Measurements from ENCODE around the gene ADAP1. TPM values are rescaled to one million over a fixed set of nuclear protein-coding genes. Genes with fewer than 3 reads are reported as not detected.

The ADAP1 gene
- total and polyA plus RNA-seq, 2 experiments from 2014 or later, result 0.24 to 1.1 TPM

DNA sequence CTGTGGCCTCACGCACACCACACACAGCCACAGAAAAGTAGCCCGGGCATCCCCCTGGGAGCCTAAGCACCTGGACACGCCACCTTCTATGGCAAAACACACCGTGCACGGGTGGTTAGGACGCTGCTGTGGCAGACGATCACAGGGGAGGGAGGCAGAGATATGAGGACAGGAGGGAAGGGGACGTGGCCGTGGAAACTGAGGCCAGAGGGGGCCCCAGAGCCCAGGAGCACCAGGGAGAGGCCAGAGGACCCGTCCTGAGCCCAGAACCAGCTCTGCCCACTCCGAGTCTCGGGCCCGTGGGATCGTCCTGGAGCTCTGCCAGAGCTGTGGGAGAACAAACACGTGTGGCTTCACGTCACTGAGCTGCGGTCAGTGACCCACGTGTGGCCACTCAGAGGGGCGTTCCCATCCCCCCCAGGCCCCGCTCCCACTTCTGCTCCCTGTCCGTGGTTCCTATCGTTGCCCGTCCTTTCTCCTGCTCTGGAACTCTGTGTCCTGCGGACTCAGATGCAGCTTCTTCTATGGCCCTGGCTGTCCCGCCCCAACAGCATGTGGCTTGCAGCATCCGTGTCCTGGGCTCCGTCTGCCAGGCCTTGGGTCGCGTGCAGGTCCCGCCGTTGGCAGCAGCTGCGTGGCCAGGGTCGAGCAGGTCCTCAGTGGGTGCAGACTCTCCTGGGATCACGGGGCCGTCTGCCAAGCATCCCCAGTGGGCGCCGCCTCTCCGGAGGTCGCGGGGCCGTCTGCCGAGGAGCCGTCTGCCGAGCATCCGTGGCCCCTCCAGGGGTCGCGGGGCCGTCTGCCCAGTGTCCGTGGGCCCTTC, 47.1 kb downstream of the ADAP1 start:
- Histone ChIP-seq H3K4me1 (ENCODE audit: insufficient read depth) (peaks cover 6% of the 10 kb centered on the region; the same call in 1 of the 2 replicates), H2AFZ (no peak overlapping the region), H3K27me3 (replicated peaks; ENCODE audit: insufficient read depth) (peaks cover 19% of the 10 kb centered on the region), H3K79me2 (ENCODE audit: insufficient read depth) (no peaks in the 10 kb centered on the region), H3K4me3 (no peak overlapping the region), H3K4me2 (ENCODE audit: unreplicated experiment) (no peak overlapping the region), H3K9ac (no peak overlapping the region), H3K9me3 (ENCODE audit: low read depth) (no peaks in the 10 kb centered on the region), H3K9me2 (ENCODE audit: insufficient read depth) (no peaks in the 10 kb centered on the region), H4K20me1 (ENCODE audit: insufficient read depth) (no peaks in the 10 kb centered on the region), H3K36me3 (ENCODE audit: low read depth) (no peaks in the 10 kb centered on the region), H3K27ac (no peak overlapping the region), H3F3A (ENCODE audit: insufficient read depth) (no peaks in the 10 kb centered on the region)
- TF ChIP-seq EZH2phosphoT487 (IDR thresholded peaks at IDR 0.05; ENCODE audit: insufficient read depth, low read depth), result no peak
- no peak for TF ChIP-seq EZH2 (IDR thresholded peaks at IDR 0.05; ENCODE audit: insufficient read depth, poor library complexity, severe bottlenecking)
- in situ Hi-C loops (cut with MboI), result no loop called here
- peak; percentile 26 for DNase-seq
- WGBS, 2 experiments (ENCODE audit: low coverage in 1 of 2, low lambda C conversion rate in 2 of 2, missing lambda C conversion rate in 2 of 2), result 42 to 49% methylated on average over 42 to 43 of the region's 49 CpGs

DNA sequence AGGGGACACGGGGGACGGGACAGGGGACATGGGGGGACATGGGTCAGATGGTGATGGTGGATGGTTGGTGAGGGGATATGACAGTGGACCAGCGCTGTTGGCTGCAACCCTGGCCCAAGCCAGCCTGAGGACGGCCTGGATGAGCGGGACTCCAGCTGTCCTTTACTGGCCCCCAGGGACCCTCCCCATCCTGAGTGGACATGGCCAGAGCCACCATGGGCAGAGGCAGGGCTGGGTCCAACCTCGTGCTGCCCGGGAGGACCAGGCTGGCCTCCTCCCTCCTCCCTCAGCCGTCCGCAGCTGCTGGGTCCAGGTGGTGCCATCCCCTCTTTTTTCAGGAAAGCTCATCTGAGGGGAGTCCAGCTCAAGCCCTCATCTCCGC, 47.7 kb downstream of the ADAP1 start:
- Histone ChIP-seq H3K4me2 (ENCODE audit: unreplicated experiment) (no peak overlapping the region), H3K9ac (no peak overlapping the region), H3K4me1 (ENCODE audit: insufficient read depth) (peaks cover 6% of the 10 kb centered on the region; the same call in 1 of the 2 replicates), H4K20me1 (ENCODE audit: insufficient read depth) (no peaks in the 10 kb centered on the region), H3K79me2 (ENCODE audit: insufficient read depth) (no peaks in the 10 kb centered on the region), H2AFZ (no peak overlapping the region), H3K9me3 (ENCODE audit: low read depth) (no peaks in the 10 kb centered on the region), H3K36me3 (ENCODE audit: low read depth) (no peaks in the 10 kb centered on the region), H3K4me3 (no peak overlapping the region), H3K27ac (no peak overlapping the region), H3K27me3 (replicated peaks; ENCODE audit: insufficient read depth) (peaks cover 20% of the 10 kb centered on the region), H3F3A (ENCODE audit: insufficient read depth) (no peaks in the 10 kb centered on the region), H3K9me2 (ENCODE audit: insufficient read depth) (no peaks in the 10 kb centered on the region)
- 48 to 74% methylated on average over 4 to 10 of the region's 10 CpGs for WGBS, 2 experiments (ENCODE audit: low coverage in 1 of 2, low lambda C conversion rate in 2 of 2, missing lambda C conversion rate in 2 of 2)
- peak; percentile 26 for DNase-seq
- TF ChIP-seq EZH2phosphoT487 (IDR thresholded peaks at IDR 0.05; ENCODE audit: insufficient read depth, low read depth) (no peak), EZH2 (IDR thresholded peaks at IDR 0.05; ENCODE audit: insufficient read depth, poor library complexity, severe bottlenecking) (no peak)
- in situ Hi-C loops (cut with MboI), result no loop called here

DNA sequence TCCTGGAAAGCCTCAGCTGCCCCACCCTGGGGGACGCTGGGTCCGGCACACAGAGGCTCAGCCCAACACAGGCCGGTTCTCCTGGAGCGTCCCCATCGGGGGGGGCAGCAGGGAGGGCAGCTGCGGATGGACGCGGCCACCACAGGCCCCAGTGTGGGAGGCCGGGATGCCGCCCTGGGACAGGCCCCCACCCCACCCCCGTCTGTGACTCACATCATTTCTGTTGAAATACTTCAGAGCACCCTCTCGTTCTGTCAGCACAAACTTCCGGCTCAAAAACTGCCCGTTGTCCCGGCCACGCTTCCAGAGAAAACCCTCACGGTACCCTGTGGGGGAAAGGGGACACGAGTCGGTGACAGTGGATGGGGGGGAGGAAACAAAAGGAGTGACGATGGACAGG, 49.6 kb downstream of the ADAP1 start:
- 6% methylated on average over 9 to 20 of the region's 20 CpGs for WGBS, 2 experiments (ENCODE audit: low coverage in 1 of 2, low lambda C conversion rate in 2 of 2, missing lambda C conversion rate in 2 of 2)
- DNase-seq, result peak; percentile 64

DNA sequence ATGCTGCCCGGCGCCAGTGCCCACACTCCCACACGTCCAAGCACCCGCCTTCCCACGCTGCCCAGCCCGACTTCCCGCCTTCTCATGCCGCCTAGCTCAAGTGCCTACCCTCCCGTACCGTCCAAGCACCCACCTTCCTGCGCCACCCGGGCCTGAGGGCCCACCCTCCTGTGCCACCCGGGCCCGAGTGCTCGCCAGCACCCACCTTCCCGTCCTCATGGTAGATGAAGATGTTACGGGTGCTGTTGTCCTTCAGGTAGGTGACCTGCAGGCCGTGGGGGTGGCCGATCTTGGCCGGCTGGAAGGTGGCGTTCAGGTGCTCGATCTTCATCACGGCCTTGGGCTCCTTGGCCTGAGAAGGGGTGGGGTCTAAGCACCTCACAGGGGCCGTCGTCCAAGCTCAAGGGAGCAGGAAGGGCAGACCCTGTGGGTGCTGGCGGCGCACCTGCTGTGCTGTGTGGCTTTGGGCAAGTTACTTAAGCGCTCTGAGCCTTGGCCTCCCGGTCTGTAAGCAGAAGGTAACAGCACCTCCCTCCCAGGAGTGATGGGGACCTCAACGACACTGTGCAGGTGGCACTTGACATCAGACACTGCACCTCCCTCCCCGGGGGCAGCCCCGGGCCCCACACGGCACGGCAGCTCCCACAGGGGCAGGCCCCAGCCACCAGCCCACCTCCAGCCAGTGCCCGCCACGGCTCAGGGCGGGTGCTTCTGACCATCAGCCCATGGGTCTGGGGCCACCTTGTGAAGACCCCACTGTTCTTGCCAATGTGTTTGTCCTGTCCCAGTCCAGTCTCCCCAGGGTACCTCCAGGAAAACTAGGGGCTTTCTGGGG, 50.3 kb downstream of the ADAP1 start:
- Histone ChIP-seq H3K9ac (no peak overlapping the region), H3K4me2 (ENCODE audit: unreplicated experiment) (no peak overlapping the region), H3K9me3 (ENCODE audit: low read depth) (no peaks in the 10 kb centered on the region), H3K36me3 (ENCODE audit: low read depth) (no peaks in the 10 kb centered on the region), H4K20me1 (ENCODE audit: insufficient read depth) (no peaks in the 10 kb centered on the region), H2AFZ (peak overlapping the region; percentile 51; the same call in 1 of the 2 replicates), H3K27ac (no peak overlapping the region), H3K79me2 (ENCODE audit: insufficient read depth) (no peaks in the 10 kb centered on the region), H3K27me3 (replicated peaks; ENCODE audit: insufficient read depth) (peaks cover 20% of the 10 kb centered on the region), H3K4me3 (peak overlapping the region; percentile 50; the same call in 1 of the 2 replicates), H3K9me2 (ENCODE audit: insufficient read depth) (no peaks in the 10 kb centered on the region), H3F3A (ENCODE audit: insufficient read depth) (no peaks in the 10 kb centered on the region), H3K4me1 (ENCODE audit: insufficient read depth) (peaks cover 6% of the 10 kb centered on the region; the same call in 1 of the 2 replicates)
- no peak for DNase-seq
- no peak for TF ChIP-seq EZH2phosphoT487 (IDR thresholded peaks at IDR 0.05; ENCODE audit: insufficient read depth, low read depth)
- no peak for TF ChIP-seq EZH2 (IDR thresholded peaks at IDR 0.05; ENCODE audit: insufficient read depth, poor library complexity, severe bottlenecking)
- 84% methylated on average over 33 to 37 of the region's 37 CpGs for WGBS, 2 experiments (ENCODE audit: low coverage in 1 of 2, low lambda C conversion rate in 2 of 2, missing lambda C conversion rate in 2 of 2)
- in situ Hi-C loops (cut with MboI), result no loop called here

More for the DNA sequence above, 49.6 kb downstream of the ADAP1 start:
- Histone ChIP-seq H3K9me3 (ENCODE audit: low read depth) (no peaks in the 10 kb centered on the region), H3K9me2 (ENCODE audit: insufficient read depth) (no peaks in the 10 kb centered on the region), H3K4me1 (ENCODE audit: insufficient read depth) (peaks cover 6% of the 10 kb centered on the region; the same call in 1 of the 2 replicates), H4K20me1 (ENCODE audit: insufficient read depth) (no peaks in the 10 kb centered on the region), H3K36me3 (ENCODE audit: low read depth) (no peaks in the 10 kb centered on the region), H2AFZ (peak overlapping the region; percentile 51; the same call in 1 of the 2 replicates), H3K27me3 (replicated peaks; ENCODE audit: insufficient read depth) (peaks cover 20% of the 10 kb centered on the region), H3F3A (ENCODE audit: insufficient read depth) (no peaks in the 10 kb centered on the region), H3K4me2 (ENCODE audit: unreplicated experiment) (peak overlapping the region; percentile 53), H3K79me2 (ENCODE audit: insufficient read depth) (no peaks in the 10 kb centered on the region), H3K4me3 (peak overlapping the region; percentile 50), H3K9ac (no peak overlapping the region), H3K27ac (no peak overlapping the region)
- TF ChIP-seq EZH2 (IDR thresholded peaks at IDR 0.05; ENCODE audit: insufficient read depth, poor library complexity, severe bottlenecking) (no peak), EZH2phosphoT487 (IDR thresholded peaks at IDR 0.05; ENCODE audit: insufficient read depth, low read depth) (no peak)
- in situ Hi-C loops (cut with MboI), result no loop called here
